Activated CD4-positive, CD25-positive, alpha-beta regulatory T cell treated with anti-CD3 and anti-CD28 coated beads, Interleukin-2, amount 50 U/mL, for 24 hours (primary cell): ENCODE measurements around the gene UNC5C.
"Not testable (repeated sequence)": the region's sequence is repeated elsewhere in the genome, so short reads cannot be mapped to it uniquely, and the experiment has no call there.

ENCODE experiments used
- ATAC-seq, 2 donors: fragments of 150-1000 bp; cut with Tn5 transposase; one replicate each; pipeline ENCODE4 v1.10.0; 2021; ENCODE audit warnings: mild to moderate bottlenecking in 1 of 2, moderate library complexity in 1 of 2

UNC5C gene

DNA sequence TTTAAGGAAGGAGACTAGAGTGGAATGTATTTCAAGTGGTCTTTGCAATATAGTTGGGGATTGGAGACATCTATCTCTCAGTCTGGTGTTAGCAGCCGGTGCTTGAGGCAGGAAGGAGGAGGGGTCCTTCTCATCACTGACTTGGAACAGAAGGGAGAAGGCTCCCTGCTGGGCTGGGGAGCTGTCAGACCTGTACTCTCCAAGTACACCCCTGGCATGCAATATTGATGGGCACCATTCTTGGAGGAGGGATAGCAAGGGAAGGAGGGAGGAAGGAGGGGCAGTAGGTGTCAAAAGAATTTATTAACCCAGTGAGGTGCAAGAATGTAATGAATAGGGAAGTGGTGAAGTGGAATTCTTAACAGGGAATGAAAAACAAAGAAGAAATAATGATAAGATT, 338.8 kb downstream of the UNC5C start:
- no peak for ATAC-seq

DNA sequence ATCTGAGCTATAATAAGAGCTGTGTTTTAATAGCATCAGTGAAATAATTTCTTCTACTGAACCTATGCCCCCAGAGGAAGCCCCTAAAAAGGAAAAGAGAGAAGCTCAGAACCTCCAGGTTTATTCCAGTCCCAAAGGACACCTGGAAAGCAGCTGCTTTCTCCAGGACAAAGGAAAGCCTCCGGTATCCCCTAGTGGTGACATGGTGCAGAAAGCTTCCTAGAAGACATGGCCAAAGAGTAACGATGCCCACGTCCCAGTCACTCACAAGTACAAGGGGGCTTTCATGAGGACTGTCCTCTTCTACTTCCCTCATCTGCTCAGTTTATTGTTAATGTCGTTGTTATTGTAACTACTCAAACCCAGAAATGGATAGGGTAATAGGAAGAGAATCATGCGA, 343.9 kb downstream of the UNC5C start:
- no peak for ATAC-seq

DNA sequence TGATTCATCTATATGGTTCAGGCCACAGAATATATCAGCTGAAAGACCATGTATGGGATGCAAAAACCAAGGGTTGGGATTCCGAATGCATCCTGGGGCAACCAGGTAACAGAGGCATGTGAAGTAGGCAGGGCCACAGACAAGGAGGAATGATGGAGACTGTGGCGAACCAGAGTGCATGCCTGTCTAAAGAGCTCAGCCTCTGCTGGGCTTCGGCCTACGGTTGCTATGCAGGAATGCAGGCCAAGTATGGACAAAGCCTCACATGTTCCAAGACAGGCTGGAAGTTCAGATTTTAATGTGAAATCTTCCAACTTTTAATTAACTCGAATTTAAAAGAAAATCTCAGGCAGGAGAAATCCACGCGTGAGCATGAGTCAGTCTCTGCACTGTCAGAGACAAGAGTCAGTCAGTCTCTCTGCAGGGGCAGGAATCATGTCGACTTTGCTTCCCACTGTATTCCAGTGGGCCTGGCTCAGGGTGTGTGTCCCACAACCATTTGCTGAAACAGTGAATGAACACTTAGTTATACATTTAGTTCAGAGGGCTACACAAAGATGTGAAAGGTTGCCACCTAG, 344.4 kb downstream of the UNC5C start:
- no peak for ATAC-seq

- ATAC-seq = no peak
Observed at GRCh38 chr4:95198961-95199360, 349.8 kb downstream of the UNC5C start.

GRCh38 chr4:95197353-95197752, 351.4 kb downstream of the UNC5C start:
- no peak for ATAC-seq

DNA sequence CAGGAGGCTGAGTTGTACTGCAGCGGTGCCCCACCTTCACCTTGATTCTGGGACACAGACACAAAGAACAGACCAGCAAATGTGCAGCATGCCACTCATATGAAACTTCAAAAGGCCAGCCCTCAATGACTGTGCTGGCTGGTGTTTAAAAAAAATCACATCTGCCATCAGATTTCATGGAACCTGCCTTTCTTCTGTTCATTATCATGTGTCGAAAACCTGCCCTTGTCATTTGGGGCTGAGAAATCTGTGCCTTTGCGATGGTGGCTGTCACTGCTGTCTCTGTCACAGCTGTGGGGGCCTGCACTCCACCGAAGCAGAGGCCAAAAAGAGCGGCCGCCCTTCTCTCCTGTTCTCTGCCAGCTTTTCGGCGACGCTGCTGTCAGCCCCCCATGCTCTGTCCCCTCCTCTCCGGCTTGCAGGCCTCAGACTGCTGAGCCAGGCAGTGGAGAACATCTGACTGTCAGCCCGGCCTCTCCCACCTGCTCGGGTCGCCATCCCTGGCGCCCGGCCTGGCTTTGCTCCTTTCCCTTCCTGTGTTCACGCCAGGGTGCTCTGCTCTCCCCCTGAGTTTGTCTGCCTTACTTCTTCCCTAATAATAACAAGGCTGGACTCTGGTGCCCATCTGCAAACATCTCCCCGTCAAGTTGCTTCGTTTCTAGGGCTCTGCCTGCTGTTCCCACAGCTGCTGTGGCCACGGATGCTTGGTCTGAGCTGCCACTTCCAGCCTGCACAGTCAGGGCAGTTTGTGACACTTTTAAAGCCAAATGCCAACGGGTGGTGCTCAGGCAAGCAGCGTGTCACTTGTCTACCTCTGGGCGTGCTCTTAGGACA, 355.2 kb downstream of the UNC5C start:
- ATAC-seq = no peak

DNA sequence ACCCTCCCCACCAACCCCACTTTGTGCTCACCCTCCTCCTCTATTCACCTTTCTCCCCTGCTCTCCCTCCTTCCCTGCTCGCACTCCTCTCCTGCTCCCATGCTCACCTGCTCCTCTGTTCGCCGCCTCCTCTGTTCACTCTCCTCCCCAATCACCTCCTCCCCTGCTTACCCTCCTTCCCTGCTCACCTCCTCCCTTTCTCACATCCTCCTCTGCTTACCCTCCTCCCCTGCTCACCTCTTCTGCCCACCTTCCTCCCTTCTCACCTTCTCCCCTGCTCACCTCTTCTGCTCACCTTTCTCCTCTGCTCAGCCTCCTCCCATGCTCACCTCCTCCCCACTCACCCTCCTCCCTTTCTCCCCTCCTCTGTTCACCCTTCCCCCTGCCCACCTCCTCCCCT, 357.2 kb downstream of the UNC5C start:
- no peak for ATAC-seq

- ATAC-seq = no peak
Observed at GRCh38 chr4:95190751-95191436, 357.9 kb downstream of the UNC5C start.

DNA sequence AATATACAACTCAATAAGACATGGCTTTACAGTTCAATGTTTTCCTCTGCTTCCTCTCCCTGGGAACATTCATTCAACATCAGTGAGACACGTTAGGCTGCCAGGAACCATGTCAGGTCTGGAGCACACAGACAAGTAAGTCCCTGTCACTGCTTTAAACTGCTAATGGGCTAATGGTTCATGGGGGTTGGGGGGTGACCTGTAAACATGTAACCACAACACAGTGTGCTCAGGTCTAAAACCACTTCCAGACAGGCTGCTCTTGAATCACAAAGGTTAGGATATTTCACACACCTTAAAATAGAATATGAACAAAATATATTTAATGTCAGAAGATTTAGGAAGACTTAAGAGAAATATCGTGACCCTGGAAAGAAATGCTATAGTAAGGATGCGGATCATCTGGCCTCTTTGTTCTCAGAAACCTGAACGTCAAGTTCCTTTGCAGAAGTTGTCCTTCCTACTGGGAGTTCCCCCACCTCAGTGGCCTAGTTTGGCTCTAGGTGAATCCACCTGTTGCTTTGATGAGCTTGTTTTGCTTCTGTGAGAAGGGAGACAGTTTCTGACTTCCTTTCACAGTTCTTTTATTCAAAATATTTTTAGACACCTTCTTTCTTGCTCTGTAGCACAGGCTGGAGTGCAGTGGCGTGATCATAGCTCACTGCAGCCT, 359.9 kb downstream of the UNC5C start:
- ATAC-seq = no peak

- no peak for ATAC-seq
Observed at GRCh38 chr4:95186666-95187065, 362.1 kb downstream of the UNC5C start.

DNA sequence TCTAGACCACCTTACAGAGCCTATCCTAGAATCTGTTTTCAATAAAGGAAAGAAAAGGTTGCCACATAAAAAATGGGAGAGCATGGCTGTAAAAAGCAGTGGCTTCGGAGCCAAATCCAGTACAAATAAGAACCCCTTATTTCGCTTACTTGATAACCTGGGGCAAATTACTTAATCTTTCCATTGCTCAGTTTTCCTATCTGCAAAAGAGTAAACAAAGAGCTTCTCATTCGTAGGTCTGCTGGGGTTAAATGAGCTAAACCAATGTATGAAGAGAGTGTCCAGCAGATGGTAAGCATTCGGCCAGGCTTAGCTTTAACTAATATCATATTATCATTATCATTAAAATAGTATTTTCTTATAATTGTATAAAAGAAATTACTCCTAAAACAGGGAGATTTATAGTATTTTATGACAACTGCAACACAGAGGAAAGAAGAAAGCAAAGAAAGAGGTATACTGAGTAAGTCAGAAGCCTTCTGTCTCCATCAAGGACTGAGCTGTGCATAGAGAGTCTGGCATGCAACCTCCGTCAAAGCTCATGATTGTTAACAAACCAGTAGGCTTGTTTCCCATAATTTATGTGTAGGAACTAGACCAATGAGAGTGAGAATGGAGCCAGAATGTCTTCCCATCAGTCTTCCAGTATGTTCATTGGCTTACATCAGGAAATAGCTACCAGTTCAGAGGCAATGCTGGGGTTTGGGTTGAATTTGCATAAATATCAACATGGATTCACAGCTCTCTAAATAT, 364.9 kb downstream of the UNC5C start:
- ATAC-seq = no peak

DNA sequence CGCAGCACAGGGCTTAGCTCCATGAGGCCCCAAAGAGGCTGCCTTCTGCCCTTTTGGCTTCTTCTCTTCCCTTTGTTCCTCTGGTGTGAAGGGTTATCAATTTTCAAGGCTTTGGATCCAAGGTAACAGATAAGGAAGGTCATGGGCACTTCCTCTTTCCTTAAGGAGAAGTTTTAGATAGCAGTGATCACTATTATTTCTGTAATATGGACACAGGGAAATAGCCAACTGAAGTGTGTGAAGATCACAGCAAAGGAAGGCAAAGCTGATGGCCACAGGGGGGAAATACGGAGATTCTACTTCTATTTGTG, 366.8 kb downstream of the UNC5C start:
- no peak for ATAC-seq

DNA sequence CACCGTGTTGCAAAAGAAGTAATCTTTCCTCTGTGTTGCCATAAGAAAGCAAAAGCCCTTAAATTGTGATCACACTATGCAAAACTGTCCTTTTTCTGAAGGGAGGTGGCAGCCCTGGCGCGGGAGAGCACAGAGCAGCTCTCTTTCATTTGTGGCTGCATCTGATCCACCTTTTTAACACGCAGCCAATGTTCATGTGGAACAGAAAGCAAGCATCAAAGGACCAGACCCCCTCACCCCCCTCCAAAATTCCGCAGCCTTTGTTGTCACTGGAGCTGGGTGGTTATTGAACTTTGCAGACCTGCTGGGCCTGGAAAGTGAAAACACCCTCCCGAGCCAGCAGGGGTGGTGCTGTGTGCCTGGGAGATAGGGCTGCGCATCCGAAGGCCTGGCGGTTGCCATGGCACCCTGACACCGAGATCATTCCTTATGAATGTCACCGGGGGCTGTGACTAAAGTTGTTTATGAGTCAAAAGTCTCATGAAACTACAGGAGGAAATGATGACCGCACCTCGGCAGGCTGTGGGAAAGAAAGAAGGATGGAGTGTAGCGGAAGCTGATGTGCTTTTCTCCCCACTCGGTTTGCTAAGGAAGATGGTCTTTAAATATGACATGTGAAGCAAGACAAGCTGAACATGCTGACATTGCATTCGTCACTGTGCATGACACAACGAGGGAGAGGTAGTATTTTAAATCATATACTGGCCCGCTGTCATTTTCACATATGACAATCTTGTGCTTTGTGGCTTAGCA, 367.4 kb downstream of the UNC5C start:
- ATAC-seq = no peak

DNA sequence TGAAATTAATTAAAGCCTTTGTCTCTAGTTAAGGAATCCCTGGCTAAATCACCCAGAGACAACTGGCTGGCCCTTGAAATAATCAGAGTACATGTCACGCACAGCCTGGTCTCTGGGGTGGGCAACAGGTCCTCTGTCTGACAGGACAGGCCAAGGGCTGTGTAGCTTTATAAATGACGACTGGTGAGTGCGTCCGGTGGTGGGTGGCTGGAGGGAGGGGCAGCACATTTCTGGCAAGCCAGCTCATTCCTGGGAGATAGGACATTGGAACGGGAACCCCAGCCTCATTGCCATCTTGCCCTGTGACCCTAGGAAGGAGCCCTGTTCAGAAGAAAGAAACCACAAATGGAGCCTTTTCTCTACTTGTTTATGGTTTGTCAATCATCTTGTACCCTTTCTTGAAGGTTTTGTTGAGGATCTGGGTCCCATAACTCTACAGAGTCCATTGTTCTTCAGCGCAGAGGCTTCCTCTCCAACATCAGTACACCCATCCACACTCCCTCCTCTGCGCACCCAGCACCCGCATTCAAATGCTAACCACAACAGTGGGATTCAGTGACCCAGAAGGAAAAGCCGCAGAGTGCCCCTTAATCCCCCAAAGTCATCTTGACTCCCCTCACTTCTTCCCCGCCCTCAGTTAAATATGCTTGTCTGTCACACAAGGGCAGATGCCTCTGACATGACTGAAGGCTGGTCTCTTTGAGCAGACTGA, 368.1 kb downstream of the UNC5C start:
- ATAC-seq = no peak

- ATAC-seq = no peak
Observed at GRCh38 chr4:95178938-95179337, 369.8 kb downstream of the UNC5C start.

DNA sequence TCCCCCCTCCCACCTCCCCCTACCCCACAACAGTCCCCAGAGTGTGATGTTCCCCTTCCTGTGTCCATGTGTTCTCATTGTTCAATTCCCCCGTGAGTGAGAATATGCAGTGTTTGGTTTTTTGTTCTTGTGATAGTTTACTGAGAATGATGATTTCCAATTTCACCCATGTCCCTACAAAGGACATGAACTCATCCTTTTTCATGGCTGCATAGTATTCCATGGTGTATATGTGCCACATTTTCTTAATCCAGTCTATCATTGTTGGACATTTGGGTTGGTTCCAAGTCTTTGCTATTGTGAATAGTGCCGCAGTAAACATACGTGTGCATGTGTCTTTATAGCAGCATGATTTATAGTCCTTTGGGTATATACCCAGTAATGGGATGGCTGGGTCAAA, 377.4 kb downstream of the UNC5C start:
- not testable (repeated sequence) for ATAC-seq

GRCh38 chr4:95170176-95170575, 378.6 kb downstream of the UNC5C start:
- ATAC-seq = no peak

DNA sequence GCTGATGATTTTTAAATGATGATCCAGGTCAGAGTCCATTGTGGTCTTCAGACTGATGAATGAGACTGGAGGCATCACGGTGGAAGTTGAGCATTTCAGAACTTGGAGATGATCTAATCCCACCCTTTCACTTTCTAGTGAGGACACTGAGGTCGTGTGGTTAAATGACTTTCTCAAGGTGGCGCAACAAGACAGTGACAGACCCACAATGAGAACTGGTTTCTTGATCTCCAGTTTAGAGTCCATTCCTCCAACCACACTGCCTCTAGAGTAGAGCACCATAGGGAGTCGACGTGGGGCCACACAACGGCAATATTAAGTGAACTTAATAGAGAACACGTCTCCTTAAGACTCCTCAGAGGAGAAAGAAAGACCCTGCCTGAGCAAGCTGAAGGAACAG, 381.0 kb downstream of the UNC5C start:
- ATAC-seq = no peak

GRCh38 chr4:95165926-95166524, 382.7 kb downstream of the UNC5C start:
- ATAC-seq = peak; percentile 41 to 66

- no peak for ATAC-seq
Observed at GRCh38 chr4:95162867-95163266, 385.9 kb downstream of the UNC5C start.
